ENCODE results near the gene KLK12.

Gene KLK12

DNA sequence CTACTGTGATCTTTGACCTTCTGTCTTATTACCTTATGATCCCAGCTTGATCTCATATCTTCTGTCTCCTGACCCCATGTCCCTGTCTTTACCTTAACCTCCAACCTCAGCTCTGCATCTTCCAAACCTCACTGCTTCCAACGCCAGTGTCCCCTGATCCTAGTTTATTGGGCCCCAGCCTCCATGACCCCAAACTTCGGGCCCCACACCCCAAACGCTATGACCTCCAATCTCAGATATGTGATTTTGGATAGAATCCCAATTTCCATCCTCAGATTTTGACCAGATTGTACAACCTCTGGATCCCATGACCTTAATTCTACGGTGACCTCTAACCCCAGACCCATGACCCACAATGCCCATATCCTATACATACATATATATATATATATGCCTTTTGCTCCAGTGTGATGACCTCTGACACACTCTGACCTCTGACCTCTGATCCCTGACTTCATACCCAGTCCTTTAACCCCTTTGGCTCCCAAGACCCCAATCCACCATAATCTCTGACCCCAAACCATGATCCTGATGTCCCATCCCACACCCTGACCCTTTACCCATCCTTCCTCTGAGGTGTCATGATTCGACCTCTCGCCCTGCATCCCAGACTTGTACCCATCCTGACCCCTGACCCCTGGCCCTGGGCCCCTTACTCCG is 3.5 kb downstream of the KLK12 start:
- H3K4me2 ChIP-seq, result no peak overlapping the region
- H2AFZ ChIP-seq (ENCODE audit: low read depth), result no peak overlapping the region
- no peak overlapping the region for H3K4me3 ChIP-seq (IDR thresholded peaks at IDR 0.05; ENCODE audit: insufficient read depth, low read depth, low read length)
- H3K27me3 ChIP-seq (ENCODE audit: insufficient read depth, low read depth), result no peaks in the 10 kb centered on the region
- TF ChIP-seq, protein P1, sequence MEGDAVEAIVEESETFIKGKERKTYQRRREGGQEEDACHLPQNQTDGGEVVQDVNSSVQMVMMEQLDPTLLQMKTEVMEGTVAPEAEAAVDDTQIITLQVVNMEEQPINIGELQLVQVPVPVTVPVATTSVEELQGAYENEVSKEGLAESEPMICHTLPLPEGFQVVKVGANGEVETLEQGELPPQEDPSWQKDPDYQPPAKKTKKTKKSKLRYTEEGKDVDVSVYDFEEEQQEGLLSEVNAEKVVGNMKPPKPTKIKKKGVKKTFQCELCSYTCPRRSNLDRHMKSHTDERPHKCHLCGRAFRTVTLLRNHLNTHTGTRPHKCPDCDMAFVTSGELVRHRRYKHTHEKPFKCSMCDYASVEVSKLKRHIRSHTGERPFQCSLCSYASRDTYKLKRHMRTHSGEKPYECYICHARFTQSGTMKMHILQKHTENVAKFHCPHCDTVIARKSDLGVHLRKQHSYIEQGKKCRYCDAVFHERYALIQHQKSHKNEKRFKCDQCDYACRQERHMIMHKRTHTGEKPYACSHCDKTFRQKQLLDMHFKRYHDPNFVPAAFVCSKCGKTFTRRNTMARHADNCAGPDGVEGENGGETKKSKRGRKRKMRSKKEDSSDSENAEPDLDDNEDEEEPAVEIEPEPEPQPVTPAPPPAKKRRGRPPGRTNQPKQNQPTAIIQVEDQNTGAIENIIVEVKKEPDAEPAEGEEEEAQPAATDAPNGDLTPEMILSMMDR (conservative IDR thresholded peaks at IDR 0.05; ENCODE audit: low read depth, low read length), result no peak
- H3K9ac ChIP-seq, result no peak overlapping the region
- no peaks in the 10 kb centered on the region for H3K4me1 ChIP-seq (ENCODE audit: low read depth, poor library complexity, severe bottlenecking)
- H3K27ac ChIP-seq, result no peak overlapping the region
- H4K20me1 ChIP-seq (ENCODE audit: insufficient read depth), result no peaks in the 10 kb centered on the region
- no peaks in the 10 kb centered on the region for H3K36me3 ChIP-seq (ENCODE audit: insufficient read depth)
- H3K79me2 ChIP-seq (ENCODE audit: insufficient read depth, low read depth), result no peaks in the 10 kb centered on the region

DNA sequence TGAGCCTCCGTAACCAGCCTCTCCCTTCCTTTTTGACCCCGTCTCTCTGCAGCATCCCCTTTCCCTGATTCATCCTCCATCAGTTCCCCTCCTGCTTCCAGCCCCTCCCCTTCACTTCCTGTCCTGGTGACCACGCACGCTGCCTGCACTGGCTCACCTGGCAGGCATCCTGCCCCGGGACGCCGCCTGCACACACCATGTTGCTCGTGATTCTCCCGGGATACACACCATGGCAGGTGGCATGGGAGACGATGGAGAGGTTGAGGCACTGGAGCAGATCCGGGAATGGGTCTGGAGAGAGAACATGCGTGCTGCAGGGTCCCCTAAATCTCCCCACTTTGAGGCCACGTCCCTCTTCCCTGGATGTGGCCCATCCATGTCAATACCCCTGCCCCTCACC is 4.2 kb downstream of the KLK12 start:
- Histone ChIP-seq H3K4me3 (IDR thresholded peaks at IDR 0.05; ENCODE audit: insufficient read depth, low read depth, low read length) (no peak overlapping the region), H2AFZ (ENCODE audit: low read depth) (no peak overlapping the region), H3K79me2 (ENCODE audit: insufficient read depth, low read depth) (no peaks in the 10 kb centered on the region), H3K9ac (no peak overlapping the region), H3K27me3 (ENCODE audit: insufficient read depth, low read depth) (no peaks in the 10 kb centered on the region), H3K36me3 (ENCODE audit: insufficient read depth) (no peaks in the 10 kb centered on the region), H3K4me1 (ENCODE audit: low read depth, poor library complexity, severe bottlenecking) (no peaks in the 10 kb centered on the region), H3K27ac (no peak overlapping the region), H4K20me1 (ENCODE audit: insufficient read depth) (no peaks in the 10 kb centered on the region), H3K4me2 (no peak overlapping the region)
- TF ChIP-seq, protein P1 (conservative IDR thresholded peaks at IDR 0.05; ENCODE audit: low read depth, low read length), result no peak

DNA sequence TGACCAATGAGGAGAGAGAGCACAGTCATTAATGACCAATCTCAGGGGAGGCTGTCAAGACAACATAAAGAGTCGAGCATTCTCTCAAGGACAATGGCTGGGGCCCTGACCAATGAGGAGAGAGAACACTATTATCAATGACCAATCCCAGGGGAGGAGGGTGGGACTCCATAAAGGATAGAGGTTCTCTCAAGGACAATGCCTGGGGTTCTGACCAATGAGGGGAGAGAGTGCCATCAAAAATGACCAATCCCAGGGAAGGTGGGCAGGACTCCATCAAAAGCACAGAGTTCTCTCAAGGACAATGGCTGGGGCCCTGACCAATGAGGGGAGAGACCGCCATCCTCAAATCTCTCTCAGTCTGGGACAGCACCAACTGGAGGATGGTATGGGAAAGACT is 5.1 kb downstream of the KLK12 start:
- Histone ChIP-seq H3K27me3 (ENCODE audit: insufficient read depth, low read depth) (no peaks in the 10 kb centered on the region), H4K20me1 (ENCODE audit: insufficient read depth) (no peaks in the 10 kb centered on the region), H3K27ac (no peak overlapping the region), H2AFZ (ENCODE audit: low read depth) (no peak overlapping the region), H3K36me3 (ENCODE audit: insufficient read depth) (no peaks in the 10 kb centered on the region), H3K79me2 (ENCODE audit: insufficient read depth, low read depth) (no peaks in the 10 kb centered on the region), H3K4me3 (IDR thresholded peaks at IDR 0.05; ENCODE audit: insufficient read depth, low read depth, low read length) (no peak overlapping the region), H3K9ac (no peak overlapping the region), H3K4me1 (ENCODE audit: low read depth, poor library complexity, severe bottlenecking) (no peaks in the 10 kb centered on the region), H3K4me2 (no peak overlapping the region)
- TF ChIP-seq, protein P1 (conservative IDR thresholded peaks at IDR 0.05; ENCODE audit: low read depth, low read length), result no peak

DNA sequence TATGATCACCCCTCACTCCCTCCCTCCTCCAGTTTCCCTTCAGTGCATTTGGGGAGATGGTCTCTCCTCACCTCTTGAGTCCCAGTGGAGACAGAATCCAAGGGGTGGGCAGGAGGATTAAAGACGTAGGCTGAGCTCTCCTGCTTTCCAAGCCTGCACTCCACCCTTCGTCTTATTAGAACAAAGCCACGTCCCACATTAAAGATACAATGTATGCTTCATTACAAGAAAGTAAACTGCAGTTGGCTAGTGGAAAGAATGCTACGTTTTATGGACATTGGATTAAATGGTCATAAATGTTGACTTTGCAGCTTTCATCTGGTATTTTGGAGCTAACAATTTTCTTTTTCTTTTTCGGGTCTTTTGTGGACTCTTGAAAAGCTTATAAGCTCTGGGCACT is 6.9 kb downstream of the KLK12 start:
- no peaks in the 10 kb centered on the region for H3K4me1 ChIP-seq (ENCODE audit: low read depth, poor library complexity, severe bottlenecking)
- H3K36me3 ChIP-seq (ENCODE audit: insufficient read depth), result no peaks in the 10 kb centered on the region
- no peaks in the 10 kb centered on the region for H3K79me2 ChIP-seq (ENCODE audit: insufficient read depth, low read depth)
- H2AFZ ChIP-seq (ENCODE audit: low read depth), result no peak overlapping the region
- H3K27ac ChIP-seq, result no peak overlapping the region
- no peak overlapping the region for H3K4me2 ChIP-seq
- no peaks in the 10 kb centered on the region for H4K20me1 ChIP-seq (ENCODE audit: insufficient read depth)
- H3K4me3 ChIP-seq (IDR thresholded peaks at IDR 0.05; ENCODE audit: insufficient read depth, low read depth, low read length), result no peak overlapping the region
- no peak overlapping the region for H3K9ac ChIP-seq
- no peaks in the 10 kb centered on the region for H3K27me3 ChIP-seq (ENCODE audit: insufficient read depth, low read depth)
- TF ChIP-seq, protein P1 (conservative IDR thresholded peaks at IDR 0.05; ENCODE audit: low read depth, low read length), result no peak
